ENCODE measurements around the gene IFNLR1.

The IFNLR1 gene

DNA sequence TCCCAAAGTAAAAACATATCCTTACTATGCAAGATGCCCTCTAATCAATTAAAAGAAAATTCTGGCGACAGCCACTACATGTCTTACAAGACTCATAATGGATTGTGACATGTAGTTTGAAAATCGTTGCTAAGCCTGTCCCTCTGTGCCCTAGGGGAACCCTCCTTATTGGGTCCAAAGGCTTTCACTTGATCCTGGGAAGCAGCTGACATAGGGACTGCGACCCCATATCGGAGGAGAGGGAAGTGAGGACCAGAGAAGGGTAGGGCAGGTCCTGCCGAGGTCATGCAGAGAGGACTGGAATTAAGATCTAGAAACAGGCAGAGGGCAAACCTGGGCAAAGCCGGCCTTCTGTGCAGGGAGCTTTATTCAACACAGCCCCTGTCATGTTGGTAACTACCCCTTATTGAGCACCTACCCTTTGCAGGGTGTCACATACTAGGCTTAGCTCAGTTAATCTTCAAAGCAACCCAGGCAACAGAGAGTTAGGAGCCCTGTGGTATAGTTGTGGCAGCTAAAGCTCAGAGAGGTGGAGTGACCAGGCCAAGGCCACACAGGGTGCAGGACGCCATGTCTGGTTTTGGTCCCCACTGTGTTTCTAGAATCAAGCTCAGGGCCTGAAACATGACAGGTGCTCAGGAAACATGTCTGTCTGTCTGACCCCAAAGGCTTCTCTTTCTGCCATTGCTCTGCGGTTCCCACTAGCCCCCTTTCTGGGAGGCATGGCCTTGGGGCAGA, 18.4 kb upstream of the IFNLR1 start:
- DNase-seq: no peak

DNA sequence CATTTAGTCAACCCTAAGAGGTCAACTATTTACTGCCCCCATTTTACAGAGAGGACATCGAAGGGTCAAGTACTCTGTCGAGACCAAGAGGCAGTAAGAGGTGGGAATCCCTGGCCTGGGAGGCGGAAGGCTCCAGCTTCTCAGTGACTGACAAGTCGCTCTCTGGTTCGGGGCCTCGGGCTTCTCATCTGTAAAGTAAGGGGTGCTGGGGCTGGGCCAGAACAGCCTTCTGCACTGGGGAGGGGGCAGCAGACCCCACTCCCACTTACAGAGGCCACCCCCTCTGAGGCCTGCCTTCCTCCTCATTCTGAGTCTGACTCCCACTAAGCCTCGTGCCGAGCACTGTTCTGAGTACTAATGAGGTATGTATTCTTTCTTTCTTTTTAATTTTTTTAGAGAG, 17.0 kb upstream of the IFNLR1 start:
- DNase-seq: no peak

DNA sequence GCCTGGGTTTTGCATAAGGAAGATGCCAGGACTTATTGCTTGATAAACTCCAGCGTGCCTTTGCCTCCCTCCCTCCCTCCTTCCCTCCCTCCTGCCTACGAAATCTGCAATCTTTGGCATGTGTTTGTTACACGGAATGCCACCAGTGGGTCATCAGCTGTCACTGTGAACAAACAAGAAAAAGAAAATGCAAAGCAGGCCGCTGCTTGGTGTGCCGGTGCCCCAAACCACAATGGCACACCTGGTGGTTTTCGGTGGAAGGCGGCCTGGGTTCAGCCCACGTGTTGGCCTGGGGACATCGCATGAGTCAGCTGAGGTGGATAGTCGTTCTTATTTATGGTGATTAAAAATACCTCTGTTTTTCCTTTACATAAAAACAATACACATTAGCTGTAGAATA, 16.3 kb upstream of the IFNLR1 start:
- no peak for DNase-seq

DNA sequence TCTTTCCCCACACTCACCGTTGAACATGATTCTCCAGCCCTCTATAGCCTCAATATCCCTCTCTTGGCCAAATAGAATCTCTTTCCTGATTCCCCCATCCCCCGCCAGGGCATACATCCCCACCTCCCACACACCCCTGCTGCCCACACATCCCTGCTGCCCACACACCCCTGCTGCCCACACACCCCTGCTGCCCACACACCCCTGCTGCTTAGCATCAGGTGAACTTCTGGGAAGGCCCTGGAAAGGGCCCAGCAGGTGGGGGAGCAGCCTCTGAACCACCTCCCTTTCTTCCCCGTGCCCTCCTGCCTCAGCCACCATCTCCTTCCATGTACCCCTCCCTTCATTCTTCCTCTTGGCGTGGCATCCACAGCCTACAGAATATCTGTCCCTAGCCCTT, 15.9 kb upstream of the IFNLR1 start:
- DNase-seq: no peak

DNA sequence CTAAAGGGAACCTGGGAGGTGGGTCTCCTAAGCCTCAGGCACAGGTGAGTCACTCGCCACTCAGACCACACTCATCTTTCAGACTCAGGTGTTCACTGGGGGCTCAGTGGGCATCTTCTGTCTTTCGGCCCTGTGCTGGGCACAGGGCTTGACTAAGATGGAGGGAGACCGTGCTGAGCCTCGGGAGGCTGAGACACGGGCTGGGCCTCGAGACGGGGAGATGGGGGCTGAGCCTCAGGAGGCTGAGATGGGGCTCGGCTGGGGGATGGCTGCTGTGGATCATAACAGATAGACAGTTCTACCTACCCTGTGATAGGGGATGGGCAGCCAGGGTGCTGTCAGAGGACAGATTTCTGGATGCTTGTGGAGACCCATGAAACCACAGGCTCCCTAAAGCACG, 15.5 kb upstream of the IFNLR1 start:
- no peak for DNase-seq

DNA sequence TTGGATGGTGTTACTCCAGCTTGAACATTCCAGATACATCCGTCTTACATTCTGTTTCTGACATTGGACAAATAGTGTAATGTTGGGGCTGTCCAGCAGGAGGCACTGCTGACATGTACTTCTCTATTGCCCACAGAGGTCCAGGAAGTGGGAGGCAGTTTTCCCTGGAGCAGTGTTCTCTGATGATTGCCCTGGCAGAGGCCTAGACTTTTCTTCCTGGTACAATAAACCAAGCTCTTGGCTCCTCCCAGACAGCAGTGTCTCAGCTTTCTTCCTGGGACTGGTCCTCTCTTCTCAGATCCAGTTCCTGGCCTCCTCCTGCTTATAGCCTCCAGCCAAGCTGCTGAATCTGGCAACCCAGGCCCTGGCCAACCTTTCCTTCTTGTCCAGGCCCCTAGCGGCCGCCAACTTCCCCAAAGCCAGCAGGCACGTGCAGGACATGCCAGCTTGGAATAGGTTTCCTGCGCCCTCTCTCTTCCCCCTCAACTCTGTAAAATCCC, 14.9 kb upstream of the IFNLR1 start:
- peak; percentile 22 for DNase-seq

DNA sequence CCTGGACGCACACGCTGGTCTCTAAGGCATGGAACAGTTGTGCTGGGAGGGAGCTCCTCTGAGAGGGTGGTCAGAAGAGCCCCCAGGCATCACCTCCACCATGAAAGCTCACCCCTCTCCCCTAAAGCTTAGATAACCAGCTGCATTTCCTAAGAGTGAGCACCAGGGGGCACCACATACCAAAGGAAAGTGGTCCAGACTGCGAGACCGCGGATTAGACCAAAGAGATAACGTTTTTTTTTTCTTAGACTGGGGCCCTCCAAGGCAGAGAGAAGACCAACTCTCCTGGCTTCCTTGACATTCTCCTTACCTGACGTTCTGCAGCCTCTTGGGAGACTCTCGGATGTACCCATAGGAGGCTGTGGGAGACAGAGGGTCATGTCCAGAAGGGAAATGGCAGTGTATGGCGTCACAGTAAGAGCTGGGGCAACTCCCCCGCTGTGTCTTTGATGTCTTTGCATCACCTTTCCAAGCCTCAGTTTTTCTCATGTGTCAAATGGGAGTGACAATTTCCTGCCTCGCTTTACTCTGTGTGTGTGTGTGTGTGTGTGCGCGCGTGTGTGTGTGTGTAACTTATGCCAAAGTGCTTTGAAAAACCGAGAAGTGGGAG, 12.3 kb upstream of the IFNLR1 start:
- peak; percentile 64 for DNase-seq

DNA sequence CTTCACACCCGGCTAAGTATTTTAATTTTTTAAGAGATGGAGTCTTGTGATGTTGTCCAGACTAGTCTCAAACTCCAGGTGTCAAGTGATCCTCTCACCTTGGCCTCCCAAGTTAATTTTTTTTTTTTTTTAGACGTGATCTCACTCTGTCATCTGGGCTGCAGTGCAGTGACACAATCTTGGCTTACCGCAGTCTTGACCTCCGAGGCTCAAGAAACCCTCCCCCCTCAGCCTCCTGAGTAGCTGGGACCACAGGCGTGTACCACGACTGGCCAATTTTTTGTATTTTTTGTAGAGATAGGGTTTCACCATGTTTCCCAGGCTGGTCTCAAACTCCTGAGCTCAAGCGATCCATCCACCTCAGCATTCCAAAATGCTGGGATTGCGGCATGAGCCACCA, 11.7 kb upstream of the IFNLR1 start:
- no peak for DNase-seq

DNA sequence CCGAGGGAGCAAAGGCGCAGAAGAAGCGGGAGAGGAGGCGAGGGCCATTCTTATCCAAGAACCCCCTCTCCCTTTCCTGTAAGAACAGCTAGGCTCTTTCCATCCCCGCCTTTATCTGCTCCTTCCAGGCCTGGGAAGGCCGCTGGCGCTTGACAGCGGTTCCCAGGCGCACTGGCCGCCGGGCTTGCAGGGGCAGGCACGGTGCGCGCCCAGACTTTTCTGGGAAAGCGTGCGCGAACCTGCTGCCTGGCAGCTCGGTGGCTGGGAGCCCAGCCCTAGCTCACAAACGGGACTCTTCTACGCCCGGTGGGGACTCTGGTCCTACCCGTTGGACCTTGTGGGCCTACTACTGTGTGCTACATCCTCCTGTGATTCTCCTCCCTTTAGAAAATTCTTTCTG, 8.8 kb upstream of the IFNLR1 start:
- no peak for DNase-seq

DNA sequence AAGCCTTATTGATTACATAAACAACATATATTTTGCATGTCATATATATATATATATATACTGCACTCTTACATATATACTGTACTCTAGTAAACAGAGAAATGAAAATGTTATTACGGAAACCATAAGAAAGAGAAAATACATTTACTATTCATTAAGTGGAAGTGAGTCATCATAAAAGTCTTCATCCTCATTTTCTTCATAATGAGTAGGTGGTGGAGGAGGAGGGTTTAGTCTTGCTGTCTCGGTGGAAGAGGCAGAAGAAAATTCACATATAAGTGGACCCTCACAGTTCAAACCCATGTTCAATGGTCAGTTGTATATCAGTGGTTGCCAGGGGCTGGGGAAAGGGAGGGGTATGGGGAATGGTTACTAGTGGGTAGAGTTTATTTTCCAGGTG, 8.0 kb upstream of the IFNLR1 start:
- no peak for DNase-seq

DNA sequence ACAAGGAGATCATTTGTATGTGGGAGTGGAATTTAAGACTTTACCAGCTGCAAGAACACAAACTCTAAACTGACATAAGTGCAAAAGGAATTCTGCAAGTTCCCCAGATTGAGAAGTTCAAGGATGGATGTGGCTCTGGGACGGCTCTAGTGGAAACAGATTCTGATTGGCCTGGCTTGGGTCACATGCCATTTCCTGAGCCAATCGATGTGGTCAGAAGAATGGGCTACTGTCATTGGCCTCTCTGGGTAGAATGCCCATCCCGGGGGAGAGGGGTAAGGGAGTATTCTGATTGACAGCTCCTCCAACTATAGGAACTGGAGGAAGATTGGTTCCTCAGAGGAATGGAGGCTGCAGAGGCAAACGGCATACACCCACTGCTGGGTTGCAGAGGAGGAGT, 6.0 kb upstream of the IFNLR1 start:
- no peak for DNase-seq

DNA sequence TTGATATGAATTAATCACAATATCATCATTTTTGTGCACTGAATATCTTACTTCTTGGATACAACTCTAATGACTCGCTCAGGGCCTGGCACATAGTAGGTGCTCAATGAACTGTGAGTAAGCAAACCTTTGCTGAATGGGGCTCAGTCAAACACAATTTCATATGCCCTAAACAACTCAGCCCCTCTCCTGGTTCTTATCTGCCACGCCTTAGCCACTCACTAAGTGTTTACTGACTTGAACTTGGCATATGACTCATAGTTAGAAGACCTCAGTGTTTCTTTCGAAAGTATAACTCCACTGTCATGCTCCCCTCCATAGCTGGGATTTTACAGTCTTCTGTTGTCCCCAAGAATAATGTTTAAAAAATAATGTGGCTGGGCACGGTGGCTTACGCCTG, 4.8 kb upstream of the IFNLR1 start:
- DNase-seq: peak; percentile 39

DNA sequence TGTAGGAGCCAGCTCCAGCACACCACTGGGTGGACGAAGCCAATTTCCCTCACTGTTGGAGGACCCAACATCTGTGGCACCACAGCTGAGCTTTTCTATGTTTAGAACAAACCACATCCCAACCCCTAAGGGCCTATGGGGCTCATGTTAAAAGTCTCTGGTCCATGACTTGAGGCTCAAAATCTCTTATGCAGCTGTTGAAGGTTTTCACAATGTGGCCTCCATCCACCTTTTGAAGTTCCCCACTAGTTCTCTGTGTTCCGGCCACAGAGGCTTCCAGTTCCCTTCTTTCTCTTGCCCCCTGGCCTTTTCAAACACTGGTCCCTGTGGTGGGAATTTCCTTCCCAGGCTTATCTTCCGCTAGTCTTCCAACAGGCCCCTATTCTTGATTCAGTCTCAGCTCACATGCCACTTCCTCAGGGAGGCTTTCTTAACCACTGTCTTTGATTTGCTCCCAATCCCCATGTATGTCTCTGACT, 3.9 kb upstream of the IFNLR1 start:
- DNase-seq: no peak

DNA sequence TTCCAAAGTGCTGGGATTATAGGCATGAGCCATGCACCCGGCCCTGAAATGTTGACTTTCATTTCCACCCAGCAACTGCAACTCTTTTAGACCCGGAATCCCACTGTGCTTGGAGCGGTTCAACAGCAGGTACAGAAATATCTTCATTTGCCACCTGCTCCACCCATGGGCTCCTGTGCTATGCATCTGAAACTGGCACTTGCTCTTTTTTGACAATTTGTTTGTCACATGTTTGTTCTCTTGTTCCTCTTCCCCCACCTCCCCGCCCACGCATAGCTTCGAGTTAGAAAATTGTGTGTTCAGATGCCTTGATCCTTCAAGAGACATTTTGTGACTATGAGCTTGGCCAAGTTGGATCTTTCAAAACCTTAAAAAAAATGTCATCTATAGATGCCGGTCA, 2.4 kb upstream of the IFNLR1 start:
- no peak for DNase-seq

DNA sequence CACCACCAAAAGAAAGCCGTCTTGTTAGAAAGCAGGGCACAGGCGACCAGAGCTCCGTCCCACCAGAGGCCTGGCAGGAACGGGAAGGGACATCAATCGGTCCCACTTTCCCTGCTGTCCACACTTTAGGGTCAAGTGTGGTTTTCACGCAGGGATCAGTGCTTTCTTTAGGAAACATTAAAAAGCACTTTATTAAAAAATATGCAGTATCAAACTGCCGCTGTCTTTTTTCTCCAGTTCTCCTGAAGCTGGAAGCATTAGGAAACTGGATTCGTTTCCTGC, 437 bp downstream of the IFNLR1 start:
- DNase-seq: no peak

DNA sequence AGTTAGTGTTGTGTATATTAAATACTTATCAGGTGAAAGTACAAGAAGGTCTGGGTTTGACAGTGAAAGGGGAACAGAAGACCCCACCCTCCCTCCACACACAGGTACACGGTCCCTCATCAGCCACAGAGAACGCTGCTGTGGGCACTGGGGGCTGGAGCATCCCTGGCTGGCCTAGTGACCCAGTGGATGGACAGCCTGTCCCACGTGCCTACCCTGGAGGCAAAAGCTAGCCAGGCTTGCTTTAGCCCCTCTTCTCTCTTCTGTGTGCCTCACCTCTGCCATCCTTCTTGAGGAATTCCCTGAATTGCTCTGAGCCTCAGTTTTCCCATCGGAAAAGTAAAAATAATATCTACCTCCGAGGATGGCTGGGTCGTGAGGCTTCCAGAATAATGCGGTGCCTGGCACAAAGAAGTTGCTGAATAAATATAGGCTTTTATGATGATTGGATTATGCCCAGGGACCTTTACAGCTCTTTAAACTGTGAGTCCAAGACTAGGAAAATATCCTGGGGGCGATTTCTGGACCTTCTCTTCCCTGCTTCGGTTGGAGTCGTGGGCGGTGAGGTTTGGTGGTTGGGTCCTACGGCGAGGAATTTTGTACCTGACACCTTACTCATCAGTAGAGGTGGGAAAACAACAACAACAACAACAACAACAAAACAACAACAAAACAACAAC, 918 bp downstream of the IFNLR1 start:
- DNase-seq: no peak

DNA sequence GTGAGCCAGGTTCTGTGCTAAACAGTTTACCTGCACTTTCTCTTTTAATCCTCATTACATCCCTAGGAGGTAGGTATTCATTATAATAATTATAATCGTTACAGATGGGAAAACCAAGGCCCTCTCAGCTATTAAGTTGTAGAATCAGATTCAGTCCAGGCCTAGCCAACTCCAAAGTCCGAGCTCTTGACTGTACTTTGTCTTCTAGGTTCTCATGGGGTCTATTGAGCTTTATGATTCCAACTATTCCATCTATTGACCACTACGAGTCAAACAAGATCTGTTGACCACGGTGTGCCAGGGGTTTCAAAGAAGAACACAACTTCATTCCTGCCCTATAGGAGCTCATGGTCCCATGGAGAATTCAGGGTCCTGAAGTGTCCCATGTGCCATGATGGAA, 2.0 kb downstream of the IFNLR1 start:
- DNase-seq: no peak

DNA sequence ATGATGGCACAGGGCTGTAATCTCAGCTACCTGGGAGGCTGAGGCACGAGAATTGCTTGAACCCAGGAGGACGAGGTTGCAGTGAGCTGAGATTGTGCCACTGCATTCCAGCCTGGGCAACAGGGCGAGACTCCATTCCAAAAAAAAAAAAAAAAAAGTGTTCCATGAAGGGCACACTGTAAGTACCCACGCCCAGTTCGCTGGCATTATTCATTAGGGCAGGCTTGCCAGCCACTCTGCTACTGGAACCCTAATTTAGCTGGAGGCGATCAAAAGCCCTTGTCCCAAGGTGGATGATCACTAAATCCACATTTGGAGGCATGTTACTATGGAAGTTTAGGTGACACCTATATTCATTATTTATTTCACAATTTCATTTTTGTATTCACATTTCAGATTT, 5.0 kb downstream of the IFNLR1 start:
- no peak for DNase-seq

DNA sequence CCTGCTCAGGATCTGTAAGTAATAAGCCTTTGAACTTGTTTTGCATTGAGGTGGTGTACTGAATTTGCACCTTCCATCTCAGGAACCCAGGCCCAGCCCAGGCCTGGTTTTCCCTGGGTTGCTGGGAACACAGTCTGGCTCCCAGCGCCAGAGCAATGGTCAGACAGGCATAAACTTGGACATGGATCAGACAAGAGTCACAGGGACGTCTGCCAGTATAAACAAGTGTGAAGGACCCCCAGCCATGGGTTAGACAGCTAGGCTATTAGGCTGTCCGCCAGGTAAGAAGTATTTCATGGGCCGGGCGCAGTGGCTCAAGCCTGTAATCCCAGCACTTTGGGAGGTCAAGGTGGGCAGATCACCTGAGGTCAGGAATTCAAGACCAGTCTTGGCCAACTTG, 5.5 kb downstream of the IFNLR1 start:
- no peak for DNase-seq

DNA sequence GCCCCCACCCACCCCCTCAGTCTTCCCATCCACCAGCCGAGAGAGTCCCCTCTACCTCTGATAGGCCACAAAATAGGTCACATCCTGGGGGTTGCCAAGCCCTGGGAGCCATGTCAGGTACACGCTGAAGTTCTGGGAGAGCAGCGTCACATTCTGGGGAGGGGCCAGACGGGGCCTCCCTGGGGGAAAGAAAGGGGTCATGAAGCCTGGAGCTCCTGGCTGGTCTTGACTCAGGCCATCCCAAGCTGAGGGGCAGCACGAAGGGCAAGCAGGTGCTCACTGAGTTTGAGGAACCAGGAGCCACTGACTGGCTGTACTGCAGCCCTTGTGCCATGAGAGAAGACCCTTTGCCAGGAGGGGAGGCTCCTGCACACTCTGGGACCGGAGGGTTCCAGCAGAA, 6.4 kb downstream of the IFNLR1 start:
- DNase-seq: no peak

DNA sequence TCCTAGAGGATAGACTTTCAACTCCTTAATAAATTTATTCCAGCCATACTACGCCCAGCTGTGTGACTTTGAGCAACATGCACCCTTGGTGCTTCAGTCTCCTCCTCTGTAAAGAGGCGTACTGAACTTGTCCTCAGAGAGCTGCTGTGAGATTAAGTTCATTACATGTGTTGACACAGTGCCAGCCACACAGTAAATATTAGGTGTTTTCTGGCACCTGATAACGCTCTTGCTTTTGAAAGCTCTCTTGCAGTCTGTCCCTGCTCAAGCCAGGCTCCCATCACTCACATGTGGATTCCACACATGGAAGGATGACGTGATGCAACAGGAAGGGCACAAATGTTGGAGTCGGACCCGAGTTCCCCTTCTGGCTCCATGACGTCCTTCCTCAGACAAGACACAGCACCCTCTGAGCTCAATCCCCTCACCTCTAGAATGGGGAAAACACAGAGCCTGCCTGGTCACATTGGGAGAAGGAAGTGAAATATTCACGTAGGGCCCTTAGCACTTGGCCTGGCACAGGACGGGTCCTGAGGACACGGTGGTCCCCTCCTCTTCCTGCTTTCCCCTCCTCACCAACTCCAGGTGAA, 7.7 kb downstream of the IFNLR1 start:
- DNase-seq: no peak

DNA sequence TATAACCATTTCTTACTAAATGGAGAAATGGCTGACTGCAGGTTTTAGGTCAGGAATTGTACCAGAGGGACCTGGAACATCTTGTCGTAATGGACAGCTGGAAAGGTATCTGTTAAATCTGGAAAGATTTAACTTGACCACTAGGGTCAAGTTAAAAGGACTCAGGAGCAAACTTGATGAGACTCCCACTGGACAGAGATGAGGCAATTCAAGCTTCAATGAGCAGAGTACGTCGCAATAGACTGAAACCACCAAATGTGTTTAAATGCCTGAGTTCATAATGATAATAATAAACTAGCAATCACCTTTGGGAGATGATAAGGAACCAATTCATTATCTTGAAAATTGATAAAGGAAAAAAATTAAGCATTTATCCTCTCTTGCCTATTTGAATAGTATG, 8.7 kb downstream of the IFNLR1 start:
- DNase-seq: no peak

DNA sequence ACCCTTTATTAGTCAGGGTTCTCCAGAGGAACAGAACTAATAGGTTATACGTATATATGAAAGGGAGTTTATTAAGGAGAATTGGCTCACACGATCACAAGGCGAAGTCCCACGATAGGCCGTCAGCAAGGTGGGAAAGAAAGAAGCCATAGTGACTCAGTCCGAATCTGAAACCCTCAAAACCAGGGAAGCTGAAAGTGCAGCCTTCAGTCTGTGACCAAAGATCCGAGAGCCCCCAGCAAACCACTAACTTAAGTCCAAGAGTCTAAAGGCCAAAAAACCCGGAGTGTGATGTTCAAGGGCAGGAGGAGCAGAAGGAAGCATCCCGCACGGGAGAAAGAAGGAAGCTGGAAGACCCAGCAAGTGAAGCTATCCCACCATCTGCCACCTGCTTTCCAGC, 9.9 kb downstream of the IFNLR1 start:
- DNase-seq: no peak

All from stimulated activated naive CD4-positive, alpha-beta T cell treated with Interleukin-2 at 50 U/mL for 16 hours (primary cell).